Left cardiac atrium (tissue), 4 donors: Measurements from ENCODE around the gene GABRD. TPM values are rescaled to one million over a fixed set of nuclear protein-coding genes. Genes with fewer than 3 reads are reported as not detected.
A peak's percentile ranks its signal among the peaks of the same experiment; 100 is the strongest.

ENCODE experiments used
- ATAC-seq, 2 donors: fragments of 200-7000 bp; cut with Tn5 transposase; one replicate each; pipeline ENCODE4 v1.9.1; 2020; ENCODE audit warnings: mild to moderate bottlenecking in 2 of 2, moderate library complexity in 2 of 2
- DNase-seq: peaks from one replicate; pipeline ENCODE4 v3.0.0-alpha.2; 2020
- intact Hi-C, 2 donors: fragments of 100-400 bp; cut with DNase I; formaldehyde crosslinking; loops; one replicate each; pipeline versions ENCODE4 v1.14.1 to v1.15.1; 2022 to 2023
- total RNA-seq, 2 donors: library from RNA; stranded (reverse); fragmentation: NEBNext Ultra II Directional; extraction: Animal tissue kit (Norgen Biotek cat#: 25700); gene quantifications; one replicate each; pipeline ENCODE4 v1.2.1, GENCODE V29; 2021
- donor health status: DM: no; HTN: yes; CAD: no.
- donor health status: DM: no; HTN: yes; CAD: no; lungs with severe emphysema.
- donor health status: DM: yes; HTN: yes; CAD: no.
- donor health status: Dilated cardiomyopathy.

GABRD gene
- total RNA-seq, 2 donors from 2014 or later = 0.29 TPM; not detected in 1

- intact Hi-C loops = no loop called here
- ATAC-seq (peak in 1 of 2 donors; percentile 12), DNase-seq (no peak)
Measured at GRCh38 chr1:2061065-2061778, 42.1 kb downstream of the GABRD start.

DNA sequence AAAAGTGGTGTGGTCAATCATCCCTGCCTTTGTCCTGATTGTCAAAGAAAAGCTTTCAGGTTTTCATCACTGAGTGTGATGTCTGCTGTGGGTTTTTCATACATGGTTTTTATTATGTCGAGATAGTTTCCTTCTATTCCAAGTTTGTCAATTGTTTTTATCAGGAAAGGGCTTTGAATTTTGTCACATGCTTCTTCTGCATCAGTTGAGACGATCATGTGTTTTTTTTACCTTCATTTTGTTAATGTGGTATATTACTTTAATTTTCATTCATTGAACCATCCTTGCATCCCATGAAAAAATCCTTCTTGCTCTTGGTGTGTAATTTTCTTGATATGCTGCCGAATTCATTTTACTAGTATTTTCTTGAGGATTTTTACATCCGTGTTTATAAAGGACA, 46.6 kb downstream of the GABRD start:
- DNase-seq = no peak
- no peak for ATAC-seq
- intact Hi-C loops = no loop called here

- intact Hi-C loops = no loop called here
- no peak for DNase-seq
- no peak for ATAC-seq
Measured at GRCh38 chr1:2067393-2067792, 48.2 kb downstream of the GABRD start.

- ATAC-seq (no peak), DNase-seq (no peak)
- intact Hi-C loops = no loop called here
Measured at GRCh38 chr1:2067981-2068380, 48.8 kb downstream of the GABRD start.

DNA sequence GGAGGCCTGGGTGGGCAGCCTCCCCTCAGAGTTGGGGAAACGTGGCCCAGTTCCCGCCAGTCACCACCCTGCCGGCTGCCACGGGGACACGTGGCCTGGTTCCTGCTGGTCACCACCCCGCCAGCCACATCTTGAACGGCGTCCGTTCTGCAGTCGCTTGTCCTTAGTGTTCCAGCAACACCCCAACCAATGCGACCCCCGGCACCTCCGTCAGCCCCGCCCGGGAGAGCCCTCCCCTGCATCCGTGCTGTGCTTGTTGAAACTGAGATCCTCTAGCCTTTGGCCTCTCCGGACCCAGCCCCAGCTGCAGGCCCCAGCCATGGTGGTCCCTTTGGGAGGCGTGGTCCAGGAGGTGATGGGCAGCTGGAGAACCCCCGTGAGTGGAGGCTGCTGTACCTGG, 49.8 kb downstream of the GABRD start:
- DNase-seq (no peak), ATAC-seq (no peak)
- intact Hi-C loops = no loop called here

- intact Hi-C loops = no loop called here
- ATAC-seq (no peak), DNase-seq (no peak)
Measured at GRCh38 chr1:2070016-2070415, 50.9 kb downstream of the GABRD start.

DNA sequence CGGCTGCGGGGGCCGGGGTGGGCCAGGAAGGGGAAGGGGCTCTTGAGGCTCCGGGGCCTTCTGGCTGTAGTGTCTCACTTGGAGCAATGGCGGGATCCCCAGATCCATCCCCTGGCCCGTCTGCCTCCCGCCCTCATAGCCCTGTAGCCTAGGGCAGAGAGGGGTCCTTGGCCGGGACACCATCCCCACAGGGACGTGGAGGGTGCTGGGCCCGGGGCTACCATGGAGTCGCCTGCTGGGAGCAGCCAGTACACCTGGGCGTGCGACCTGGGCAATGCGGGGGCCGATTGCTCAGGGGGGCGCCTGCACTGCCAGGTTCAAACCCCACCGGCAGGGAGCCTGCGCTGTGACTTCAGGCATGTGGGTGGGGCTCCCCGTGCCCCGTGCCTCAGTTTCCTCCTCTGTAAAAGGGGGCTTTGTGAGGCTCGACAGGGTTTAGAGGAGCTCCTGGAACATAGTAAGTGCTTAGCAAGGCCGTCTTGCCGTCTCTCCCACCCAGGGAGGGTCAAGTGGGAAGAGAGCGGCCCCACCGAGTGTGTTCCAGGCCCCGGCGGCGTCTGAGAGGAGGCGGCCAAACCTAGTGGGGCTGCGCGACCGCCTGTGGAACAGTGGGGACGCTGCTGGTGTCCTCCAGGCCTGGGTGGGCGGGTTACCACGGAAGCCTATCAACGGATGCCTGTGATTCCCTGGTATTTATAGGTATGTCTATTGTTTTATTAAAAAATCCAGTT, 51.8 kb downstream of the GABRD start:
- ATAC-seq (no peak), DNase-seq (no peak)
- intact Hi-C loops = no loop called here

DNA sequence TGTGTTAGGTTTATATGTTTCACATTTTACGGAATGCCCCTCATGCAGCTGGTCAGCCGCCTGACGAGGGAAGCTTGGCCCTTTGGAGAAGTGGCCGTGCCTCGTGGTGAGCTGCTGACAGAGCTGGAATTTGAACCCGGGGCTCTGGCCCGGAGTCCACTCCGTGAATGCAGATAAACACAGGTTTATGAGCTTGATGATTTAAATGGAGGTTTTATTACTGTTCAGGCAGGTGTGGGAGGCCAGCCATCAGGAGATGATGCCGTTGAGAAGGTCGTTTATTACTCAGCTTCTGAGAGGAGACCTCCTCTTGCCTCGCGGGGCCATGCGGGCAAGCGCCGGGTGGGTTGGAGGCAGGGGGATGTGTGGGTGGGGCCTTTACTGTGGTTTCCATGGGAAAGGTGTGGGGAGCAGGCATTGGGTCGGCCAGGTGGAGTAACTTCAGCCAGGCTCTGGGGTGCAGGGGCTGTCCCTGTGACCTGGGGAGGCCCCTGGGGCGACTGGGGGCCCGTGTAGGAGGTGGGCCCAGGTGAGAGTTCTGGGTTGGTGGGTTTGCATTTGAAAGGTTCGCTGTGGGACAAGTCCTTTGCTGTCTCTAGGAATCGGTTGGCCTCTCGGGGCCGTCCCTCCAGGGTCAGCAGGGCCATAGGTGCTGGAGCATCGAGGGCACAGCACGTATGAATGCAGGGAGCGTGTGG, 53.1 kb downstream of the GABRD start:
- no peak for ATAC-seq
- intact Hi-C loops = no loop called here
- DNase-seq = no peak

- no peak for DNase-seq
- intact Hi-C loops = no loop called here
- ATAC-seq = no peak
Measured at GRCh38 chr1:2072891-2073290, 53.7 kb downstream of the GABRD start.

DNA sequence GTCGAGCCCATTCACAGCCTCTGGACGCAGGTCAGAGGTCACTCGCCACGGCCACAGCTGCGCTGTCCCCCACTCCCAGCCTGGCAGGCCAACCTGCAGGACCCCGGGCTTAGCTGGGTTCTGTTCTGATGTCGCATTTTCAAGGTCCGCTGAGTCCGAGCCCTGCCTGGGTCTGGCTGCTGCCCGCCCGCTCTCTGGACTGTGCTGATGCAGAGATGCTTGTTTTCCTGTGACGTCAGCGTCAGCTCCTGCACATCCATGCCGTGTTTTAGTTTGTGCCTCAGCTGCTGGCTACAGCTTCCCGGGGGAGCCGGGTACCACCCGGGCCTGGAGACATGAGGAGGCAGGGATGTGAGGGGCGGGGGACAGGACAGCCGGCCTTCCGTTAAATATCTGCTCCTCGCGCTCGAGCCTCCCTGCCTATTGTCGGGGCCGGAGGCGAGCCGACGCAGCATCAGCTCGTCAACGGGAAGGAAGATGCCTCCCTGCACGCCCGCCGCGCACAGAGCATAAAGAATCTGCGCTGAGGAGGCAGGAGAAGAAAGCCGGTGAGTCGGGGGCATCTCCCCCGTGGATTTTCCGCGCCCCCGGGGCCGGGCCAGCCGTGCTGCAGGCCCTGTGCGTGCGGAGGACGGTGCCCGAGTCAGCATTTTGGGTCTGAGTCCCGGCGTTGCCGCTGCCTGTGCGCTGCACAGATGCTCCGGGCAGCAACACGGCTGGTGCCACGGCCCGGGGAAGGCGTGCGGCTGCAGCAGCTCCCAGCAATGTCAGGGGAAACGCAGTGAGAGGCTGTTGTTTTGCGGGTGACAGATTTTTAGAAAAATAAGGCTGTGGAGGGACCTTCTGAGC, 54.5 kb downstream of the GABRD start:
- DNase-seq (no peak), ATAC-seq (no peak)
- intact Hi-C loops = no loop called here

GRCh38 chr1:2074396-2074795, 55.3 kb downstream of the GABRD start:
- ATAC-seq = no peak

DNA sequence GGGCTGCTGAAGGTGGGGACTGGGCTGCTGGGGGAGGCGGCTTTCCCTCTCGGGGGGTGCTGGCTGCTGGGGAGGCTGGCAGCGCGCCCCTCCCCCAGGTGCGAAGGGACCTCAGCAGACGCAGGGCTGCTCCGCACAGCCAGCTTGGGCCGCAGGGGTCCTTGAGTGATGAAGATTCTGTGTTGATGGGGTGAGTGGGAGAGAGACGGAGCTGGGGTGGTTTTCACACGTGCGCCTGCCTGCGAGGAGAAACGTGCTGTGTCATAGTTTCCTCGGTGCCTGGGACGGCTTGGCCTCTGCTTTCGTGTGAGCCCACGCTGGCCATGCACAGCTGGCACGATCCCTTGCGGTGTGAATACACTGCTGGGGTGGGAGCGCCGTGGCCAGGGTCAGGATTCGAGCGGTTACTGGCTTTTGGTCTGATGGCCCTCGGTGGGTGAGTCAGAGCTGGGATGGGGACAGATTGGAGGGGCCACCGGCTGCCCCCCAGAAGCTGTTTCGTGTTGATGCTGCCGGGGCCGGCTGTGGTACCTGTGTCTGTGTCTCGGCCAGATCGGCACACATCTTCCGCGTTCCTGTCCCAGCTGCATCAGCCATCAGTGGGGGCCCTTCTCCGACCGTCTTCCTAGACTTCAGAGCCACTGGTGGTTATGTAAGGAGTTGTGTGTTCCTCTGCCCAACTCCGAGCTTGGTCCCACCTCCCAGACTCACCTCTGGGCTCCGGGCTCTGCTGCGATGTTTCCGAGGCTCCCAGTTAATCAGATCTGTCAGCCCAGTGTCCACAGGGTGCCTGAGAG, 56.0 kb downstream of the GABRD start:
- intact Hi-C loops = no loop called here
- ATAC-seq = no peak
- DNase-seq = no peak

More at GRCh38 chr1:2074396-2074795, 55.3 kb downstream of the GABRD start:
- intact Hi-C loops = no loop called here
- no peak for DNase-seq

- intact Hi-C loops = no loop called here
- no peak for ATAC-seq
- DNase-seq = no peak
Measured at GRCh38 chr1:2076826-2077225, 57.7 kb downstream of the GABRD start.

DNA sequence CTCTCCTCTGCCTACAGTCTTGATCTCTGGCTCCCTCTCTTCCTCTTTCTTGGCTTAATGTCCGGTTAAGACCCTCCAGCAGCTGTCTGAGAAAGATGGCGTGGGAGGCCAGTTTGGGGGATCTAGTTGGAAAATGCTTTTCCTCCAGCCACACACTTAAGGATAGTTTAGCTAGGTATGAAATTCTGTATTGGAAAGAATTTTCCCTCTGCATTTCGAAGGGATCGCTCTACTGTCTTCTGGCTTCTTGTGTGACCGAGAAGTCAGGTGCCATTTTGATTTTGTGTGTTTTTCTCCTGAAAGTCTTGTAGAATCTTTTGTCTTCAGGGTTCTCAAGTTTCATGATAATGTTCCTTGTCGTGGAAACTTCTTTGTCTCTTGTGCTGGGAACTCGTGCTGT, 59.0 kb downstream of the GABRD start:
- ATAC-seq = no peak
- intact Hi-C loops = no loop called here
- DNase-seq = no peak

DNA sequence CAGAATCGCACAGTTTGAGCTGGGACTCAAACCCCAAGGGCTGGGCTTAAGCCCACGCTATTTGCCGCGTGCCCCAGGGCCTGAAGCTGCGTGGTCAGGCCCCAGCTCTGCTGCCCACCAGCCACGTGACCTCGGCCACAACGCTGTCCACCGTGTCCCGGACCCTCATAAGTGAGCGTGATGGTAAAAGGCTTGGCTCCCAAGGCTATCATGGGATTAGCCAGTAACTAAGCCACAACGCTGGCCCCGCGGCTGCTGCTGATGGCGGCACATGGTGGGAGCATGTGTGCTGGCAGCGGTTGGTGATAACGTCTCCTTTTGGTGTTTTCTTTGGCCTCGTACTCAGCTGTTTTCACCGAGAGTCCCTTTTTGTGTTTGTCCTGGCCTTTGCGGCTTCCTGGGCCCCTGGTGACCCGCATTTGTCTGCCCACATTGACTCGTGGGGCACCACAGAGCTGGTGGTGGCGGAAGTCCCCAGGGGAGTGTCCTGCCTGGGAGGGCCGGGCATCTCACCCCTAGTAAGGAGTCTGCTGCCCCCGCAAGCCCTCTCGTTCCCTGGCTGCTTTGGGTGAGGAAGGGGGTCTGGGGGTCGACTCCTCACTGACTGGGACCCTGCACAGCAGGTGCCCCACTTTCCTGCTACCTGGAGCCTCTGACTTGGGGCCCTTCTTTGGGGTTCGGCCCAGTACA, 60.4 kb downstream of the GABRD start:
- DNase-seq (no peak), ATAC-seq (no peak)
- intact Hi-C loops = no loop called here

DNA sequence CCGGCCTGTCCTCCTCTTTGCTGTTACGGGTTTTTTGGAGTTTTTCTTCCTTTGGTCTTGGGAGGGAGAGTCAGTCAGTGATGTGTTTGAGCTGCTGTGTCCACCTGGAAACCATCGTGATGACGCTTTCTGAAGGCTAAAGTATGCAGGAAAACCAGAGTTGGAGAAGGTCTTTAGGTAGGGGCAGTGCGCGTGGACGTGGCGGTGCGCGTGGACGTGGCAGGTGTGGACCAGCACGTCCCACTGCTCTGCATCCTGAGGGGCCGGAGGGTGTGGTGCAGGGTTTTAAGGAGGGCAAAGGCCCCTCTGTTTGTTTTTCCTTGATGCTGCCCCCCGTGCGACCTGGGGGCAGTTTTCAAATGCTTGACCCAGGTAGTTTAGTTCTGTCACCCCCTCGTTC, 61.0 kb downstream of the GABRD start:
- intact Hi-C loops = no loop called here
- DNase-seq (no peak), ATAC-seq (no peak)
